ACHN (cell line): ENCODE measurements around the gene EFNA4.
A peak's percentile ranks its signal among the peaks of the same experiment; 100 is the strongest.

Experiments
- DNase-seq: peaks from one replicate; pipeline ENCODE4 v3.0.0-alpha.2; 2015
- in situ Hi-C: cut with HindIII; loops from 2 replicates; pipeline ENCODE4 v1.10.0; 2017; ENCODE audit warnings: low sequenced_read_pairs, low pct_ligation_motif_present, low pct_unique_long_range_greater_than_20kb

EFNA4 gene, protein sequence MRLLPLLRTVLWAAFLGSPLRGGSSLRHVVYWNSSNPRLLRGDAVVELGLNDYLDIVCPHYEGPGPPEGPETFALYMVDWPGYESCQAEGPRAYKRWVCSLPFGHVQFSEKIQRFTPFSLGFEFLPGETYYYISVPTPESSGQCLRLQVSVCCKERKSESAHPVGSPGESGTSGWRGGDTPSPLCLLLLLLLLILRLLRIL

DNA sequence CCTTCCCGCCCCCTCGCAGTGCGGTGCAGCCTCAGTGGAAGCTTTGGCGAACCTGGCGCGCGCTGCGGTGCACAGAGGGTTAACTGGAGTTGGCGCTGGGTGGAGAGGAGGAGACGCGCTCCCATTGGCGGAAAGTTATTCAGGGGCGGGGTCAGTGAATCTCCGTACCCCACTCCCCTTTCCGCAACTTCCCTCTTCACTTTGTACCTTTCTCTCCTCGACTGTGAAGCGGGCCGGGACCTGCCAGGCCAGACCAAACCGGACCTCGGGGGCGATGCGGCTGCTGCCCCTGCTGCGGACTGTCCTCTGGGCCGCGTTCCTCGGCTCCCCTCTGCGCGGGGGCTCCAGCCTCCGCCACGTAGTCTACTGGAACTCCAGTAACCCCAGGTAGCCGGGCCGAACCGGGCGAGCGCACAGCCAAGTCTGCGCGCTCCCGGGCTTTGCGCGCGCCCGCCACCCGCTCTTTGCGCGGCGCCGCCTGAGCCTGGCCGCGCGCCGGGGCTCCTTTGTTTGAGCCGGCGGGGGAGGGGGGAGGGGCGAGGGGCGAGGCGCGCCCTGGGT lies at the start of gene EFNA4:
TSS of gene EFNA4 (plus strand) at position 191 of the 561 bp plus-strand sequence. CDS start at position 275, 84 bp downstream.
- peak; percentile 93 for DNase-seq
- in situ Hi-C loops: no loop called here

DNA sequence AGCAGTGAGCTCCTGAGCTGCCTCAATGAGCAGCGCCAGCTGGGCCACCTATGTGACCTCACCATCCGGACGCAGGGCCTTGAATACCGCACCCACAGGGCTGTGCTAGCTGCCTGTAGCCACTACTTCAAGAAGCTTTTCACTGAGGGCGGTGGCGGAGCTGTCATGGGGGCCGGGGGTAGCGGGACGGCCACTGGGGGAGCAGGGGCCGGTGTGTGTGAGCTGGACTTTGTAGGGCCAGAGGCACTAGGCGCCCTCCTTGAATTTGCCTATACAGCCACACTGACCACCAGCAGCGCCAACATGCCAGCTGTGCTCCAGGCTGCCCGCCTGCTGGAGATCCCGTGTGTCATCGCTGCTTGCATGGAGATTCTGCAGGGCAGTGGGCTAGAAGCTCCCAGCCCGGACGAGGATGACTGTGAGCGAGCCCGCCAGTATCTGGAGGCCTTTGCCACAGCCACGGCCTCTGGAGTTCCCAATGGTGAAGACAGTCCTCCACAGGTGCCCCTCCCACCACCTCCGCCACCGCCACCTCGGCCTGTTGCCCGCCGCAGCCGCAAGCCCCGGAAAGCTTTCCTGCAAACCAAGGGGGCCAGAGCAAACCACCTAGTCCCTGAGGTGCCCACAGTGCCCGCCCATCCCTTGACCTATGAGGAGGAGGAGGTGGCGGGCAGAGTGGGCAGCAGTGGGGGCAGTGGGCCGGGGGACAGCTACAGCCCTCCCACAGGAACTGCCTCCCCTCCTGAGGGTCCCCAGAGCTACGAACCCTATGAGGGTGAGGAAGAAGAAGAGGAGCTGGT lies 48.6 kb upstream of the EFNA4 start:
- in situ Hi-C loops: no loop called here
- no peak for DNase-seq

DNA sequence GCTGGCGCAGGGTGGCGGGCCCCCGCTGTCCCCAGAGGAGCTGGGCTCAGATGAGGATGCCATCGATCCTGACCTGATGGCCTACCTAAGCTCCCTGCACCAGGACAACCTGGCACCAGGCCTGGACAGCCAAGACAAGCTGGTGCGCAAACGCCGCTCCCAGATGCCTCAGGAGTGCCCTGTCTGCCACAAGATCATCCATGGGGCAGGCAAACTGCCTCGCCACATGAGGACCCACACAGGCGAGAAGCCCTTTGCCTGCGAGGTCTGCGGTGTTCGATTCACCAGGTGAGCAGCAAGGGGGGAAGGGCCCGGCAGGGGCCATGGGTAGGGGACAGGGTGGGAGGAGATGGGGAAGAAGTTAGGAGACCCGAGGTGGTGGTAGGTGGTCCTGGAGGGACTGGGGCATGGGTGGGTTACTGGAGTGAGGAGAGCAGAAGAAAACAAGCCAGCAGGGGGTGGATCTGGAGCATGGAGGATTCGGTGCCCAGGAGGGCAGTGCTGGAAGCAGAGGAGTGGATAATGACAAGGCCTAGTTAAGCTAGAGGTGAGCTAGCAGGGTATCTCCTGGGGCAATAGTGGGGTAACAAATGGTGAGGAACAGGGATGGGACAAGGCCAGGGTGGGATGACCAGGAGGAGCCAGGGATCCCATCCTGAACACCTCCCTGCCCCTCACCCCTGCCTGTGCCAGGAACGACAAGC lies 47.9 kb upstream of the EFNA4 start:
- DNase-seq: no peak
- in situ Hi-C loops: no loop called here

DNA sequence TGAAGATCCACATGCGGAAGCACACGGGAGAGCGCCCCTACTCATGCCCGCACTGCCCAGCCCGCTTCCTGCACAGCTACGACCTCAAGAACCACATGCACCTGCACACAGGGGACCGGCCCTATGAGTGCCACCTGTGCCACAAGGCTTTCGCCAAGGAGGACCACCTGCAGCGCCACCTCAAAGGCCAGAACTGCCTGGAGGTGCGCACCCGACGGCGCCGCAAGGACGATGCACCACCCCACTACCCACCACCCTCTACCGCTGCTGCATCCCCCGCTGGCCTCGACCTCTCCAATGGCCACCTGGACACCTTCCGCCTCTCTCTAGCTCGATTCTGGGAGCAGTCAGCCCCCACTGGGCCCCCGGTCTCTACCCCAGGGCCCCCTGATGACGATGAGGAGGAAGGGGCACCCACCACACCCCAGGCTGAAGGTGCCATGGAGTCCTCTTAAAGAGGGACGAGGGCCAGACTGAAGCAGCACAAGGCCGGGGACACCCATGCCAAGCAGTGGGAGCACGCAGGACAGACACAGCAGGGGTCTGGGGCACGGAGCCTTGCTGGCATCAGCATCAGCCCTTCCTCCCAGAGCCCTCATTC lies 47.2 kb upstream of the EFNA4 start:
- DNase-seq: no peak
- in situ Hi-C loops: no loop called here

DNA sequence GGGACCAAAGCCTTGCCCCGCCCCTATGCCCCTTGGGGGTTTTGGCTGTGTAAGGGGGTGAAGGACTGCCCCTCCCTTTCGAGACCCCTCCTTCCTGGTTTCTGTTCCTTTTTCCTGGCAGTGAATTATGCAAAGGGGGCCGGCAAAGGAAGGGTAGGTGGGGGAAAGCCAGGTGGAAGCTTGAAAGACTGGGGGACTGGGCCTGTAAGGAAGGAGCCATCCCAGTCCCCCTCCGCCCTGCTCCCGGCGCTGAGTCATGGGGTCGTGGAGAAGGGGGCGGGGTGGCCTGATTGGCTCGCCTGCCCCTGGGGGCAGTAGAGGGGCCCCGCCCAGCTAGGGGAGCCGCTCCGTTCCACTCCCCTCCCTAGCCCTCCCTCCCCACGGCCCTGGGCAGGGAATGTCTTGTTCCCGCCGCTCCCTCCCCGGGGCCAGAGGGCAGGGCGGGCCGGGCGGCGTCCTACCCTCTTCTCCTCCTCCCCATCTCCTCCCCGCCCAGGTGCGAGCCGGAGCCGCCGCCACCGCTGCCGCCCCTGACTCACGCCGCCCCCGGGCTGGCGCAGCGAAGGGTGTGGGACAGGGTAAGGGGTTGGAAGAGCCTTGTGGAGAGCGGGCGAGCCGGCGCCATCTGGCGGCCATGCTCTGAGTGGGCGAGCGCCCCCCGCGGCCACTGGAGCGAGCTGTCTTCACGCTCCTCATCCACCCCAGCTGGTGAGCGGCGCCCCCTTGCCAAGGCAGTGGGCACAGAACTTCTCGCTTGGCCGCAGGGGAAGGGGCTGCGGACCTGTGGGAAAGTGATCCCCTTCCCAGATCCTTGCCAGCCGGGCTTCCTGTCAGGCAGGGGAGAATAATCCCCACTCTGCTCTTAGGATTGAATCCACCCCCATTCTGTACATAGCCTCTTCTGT lies 46.2 kb upstream of the EFNA4 start:
- DNase-seq: peak; percentile 95
- in situ Hi-C loops: no loop called here

DNA sequence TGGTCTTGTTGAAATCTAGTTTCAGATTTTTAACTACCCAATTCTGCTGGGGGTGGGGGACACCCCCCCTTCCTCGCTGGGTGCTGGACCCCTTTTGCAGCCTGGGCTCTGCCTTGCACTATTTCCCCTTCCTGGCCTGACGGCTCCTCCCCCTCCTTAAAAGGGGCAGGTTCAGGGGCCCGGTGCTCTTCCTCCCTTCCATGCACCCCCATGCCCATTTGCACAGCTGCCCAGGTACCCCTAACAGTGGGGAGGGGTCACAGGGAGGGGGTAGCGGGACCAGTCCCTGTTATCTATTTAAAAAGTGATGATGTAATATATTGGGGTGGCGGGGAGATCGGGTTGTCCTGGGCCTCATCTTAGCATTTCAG lies 45.6 kb upstream of the EFNA4 start:
- in situ Hi-C loops: no loop called here
- no peak for DNase-seq

DNA sequence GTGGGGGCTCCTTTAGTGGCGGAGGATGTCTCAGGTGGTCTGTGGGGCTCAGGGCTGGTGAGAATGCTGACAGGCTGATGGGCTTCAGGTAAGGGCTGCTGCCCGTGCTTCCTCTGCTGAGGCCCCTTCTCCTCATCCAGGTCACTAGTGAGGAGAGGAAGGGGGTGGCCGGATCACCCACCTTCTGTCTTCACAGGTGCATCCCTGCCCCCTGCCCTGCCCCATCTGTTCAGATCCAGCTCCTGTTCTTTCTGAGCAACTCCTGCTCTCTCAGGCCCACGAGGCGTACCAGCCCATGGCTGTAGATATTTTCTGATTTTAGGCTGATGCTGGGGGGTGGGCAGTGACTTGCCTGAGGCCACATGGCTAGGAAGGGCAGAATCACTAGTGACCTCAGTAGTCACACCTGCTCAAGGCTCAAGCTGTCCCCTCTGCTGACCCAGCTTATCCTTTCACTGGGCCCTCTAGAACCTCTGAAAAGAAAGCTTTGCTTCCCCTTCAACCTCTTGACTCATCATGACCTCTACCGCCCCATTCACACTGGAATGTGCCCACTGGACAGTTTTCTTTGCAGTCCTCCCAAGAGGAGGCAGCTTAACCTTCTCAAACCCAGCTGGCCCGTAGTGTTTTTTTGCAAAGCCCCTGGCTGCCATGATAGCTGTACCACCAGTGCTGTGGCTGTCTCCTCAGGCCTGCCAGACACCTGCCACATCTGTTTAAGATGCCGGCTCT lies 44.8 kb upstream of the EFNA4 start:
- in situ Hi-C loops: no loop called here
- DNase-seq: peak; percentile 37

DNA sequence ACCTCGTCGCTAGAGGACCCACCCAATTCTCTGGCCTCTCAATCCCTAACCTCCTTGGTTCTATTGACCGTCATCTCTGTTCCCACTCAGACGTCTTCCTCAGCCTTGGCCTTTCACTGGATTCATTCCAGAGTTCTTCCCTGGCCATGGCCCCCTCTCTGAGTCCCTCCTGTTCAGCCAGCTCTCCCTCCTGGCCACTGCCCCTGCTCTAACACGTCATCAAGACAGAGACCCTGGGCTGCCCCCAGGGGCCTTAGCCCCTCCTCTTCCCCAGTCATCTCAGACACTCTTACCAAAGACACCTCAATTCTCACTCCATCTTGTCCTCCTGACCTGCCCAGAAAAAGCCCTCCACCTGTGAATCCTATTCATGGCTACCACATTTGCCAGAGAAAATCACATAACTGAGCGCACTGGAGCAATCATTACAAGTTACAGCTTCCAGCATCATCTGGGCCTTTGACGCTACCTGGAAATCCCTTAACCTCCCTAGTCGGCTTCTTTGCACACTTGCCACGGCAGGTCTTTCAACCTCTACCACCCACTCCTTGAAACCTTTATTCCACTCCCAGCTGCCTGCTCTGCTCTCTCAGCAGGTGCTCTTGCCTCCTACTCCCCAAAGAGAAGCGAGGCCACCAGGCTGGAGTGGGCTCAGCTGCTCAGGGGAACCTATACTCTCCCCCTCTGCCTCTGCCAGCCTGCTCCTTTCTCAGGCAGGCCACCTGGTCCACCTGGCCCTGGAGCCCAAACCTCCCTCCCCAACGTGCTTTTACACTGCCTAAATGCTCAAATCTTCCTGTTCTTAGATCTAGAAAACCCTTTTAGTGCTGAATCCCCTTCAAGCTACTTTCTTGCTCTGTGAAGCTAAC lies 43.9 kb upstream of the EFNA4 start:
- in situ Hi-C loops: no loop called here
- DNase-seq: no peak

DNA sequence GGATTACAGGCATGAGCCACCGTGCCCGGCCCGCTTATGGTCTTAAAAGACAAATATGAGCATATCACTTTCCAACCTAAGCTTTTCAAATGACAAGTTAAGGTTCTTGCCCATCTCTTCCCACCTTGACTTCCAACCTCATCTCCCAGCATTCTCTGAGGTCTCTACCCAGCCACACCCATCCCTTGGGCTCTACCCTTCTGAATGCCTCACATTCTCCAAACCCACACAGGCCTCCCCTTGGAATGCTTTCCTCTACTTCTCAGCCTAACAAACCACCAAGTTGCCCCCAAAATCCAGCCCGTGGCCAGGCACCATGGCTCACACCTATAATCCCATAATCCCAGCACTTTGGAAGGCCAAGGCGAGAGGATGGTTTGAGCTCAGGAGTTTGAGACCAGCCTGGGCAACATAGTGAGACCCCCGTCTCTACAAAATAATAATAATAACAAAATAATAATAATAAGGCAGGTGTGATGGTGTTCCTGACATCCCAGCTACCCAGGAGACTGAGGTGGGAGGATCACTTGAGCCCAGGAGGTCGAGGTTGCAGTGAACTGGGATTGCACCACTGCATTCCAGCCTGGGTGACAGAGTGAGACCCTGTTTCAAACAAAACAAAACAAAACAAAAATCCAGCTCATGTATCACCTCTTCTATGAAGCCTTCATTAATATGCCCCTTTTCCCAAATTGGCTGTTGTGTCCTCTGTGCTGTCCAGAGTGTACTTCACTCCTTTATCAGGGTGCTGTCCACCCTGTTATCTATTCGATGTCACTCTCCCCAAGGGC lies 41.2 kb upstream of the EFNA4 start:
- no peak for DNase-seq
- in situ Hi-C loops: no loop called here

DNA sequence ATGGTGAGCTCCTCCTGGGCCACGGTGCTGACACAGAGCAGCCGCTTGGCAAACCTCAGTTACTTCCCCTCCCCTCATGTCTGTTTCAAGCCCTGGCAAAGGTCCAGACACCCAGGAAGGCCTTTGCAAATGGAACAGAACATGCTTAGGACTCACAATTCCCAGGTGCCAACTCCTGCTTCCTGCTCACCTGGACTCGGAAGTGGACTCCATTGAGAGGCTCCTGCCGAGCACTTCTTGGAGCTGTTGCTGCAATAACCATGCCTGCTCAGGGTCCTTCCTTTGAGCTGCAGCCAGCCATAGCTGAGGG lies 40.7 kb upstream of the EFNA4 start:
- in situ Hi-C loops: no loop called here

DNA sequence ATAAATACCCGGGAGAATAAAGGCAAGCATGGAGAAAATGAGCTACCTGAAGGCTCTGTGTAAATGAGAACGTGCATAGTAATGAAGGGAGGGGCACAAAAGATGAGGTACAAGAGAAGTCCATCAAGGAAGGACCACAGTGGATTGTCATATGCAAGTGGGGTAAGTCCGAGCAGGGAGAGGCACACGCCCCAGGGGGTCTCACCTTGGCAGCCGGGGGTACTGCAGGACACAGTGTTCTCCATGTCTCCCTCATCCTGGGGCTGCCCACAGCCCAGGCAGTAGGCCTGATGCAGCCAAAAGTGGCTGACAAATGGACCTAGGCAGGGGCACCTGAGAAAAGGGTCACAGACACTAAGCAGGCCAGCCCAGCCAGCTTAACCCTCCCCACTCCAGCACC lies 39.9 kb upstream of the EFNA4 start:
- DNase-seq: no peak
- in situ Hi-C loops: no loop called here

More for the DNA sequence above, 40.7 kb upstream of the EFNA4 start:
- DNase-seq: no peak

DNA sequence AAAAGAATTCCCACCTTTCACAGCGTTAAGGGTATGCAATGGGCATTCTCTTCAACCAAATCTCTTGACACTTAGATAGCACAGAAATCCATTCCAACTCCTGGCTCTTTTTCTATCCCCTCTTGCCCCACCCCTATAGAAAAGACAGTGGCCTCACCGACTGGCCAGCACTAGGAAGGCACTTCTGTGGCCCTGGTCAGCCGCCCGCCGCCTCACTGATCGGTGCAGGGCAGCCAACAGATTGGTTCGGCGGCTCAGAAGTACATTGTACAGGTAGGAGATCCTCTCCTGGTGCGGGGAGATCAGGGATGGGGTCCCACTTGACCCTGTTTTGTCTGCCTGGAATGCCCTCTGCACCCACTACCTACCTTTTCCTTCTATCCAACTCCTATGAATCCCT lies 39.2 kb upstream of the EFNA4 start:
- in situ Hi-C loops: no loop called here
- DNase-seq: no peak

DNA sequence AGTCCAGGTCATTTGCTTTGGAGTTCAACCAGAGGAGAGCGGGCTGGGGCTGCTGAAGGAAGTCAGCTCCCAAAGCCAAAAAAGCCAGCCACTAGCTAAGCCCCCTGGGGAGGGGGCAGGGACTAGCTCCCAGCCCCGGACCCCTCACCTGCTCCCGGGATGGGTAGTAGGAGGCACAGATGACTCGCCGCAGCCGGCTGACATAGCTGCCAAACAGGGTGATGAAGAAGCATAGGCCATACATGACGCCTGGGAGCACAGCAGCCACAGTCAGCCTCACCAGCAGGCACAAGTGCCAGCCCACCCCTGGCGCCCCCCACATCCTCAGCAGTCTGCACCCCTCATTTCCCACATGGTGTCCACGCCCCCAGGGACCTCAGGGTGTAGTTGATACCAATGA lies 37.4 kb upstream of the EFNA4 start:
- in situ Hi-C loops: no loop called here
- DNase-seq: no peak

DNA sequence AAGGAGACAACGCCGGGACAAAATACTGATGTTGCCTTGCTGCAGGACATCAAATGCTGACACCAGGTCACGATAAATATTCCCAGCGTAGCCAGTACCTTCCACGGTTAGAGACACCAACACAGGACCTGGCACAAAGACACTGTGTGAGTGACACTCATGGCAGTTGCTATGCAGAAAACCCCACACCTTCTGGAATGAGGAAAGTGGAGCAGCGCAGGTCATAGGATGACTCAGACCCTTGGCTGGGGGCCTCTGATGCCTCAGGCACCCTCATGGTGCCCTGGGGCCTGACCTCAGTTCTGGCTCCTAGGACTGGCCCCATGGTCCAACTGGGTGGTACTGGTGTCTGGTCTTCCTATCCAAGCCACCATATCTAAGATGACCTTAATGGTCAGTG lies 37.0 kb upstream of the EFNA4 start:
- DNase-seq: peak; percentile 46
- in situ Hi-C loops: no loop called here

DNA sequence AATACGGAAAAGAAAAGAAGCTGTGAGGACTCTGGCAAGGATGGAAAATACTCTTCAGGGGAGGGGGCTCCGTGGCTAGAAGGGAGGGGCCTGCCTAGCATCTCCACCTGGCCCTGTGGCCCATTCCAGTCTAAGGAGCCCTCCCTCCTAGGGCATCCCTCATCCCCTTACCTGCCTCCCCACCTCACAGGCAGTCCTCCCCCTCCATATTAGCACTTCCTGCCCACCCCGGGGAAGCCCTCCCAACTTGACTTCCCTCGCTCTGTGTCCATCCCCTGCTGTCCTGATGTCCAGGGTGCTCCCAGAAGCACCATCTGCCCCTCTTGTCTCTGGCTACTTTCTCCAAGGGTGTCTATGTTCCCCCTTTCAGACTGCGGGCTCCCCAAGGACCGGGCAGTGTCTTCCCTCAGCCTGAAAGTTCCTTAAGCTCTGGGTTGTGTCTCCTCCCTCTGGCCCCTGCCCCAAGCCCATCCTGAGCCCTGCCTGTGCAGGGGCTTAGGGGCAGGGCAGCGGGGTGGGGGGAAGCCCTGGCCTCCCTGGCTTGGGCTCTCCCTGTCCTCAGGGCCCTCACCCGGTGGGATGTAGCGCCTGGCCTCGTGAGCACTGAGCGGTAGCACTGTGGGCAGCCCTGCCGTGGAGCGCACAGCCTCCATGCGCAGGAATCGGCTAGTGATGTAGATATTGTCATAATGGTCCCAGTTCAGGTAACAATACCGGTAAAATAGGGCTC lies 33.9 kb upstream of the EFNA4 start:
- DNase-seq: no peak
- in situ Hi-C loops: no loop called here
